ENCODE results near the gene FRMD5.

FRMD5 gene

DNA sequence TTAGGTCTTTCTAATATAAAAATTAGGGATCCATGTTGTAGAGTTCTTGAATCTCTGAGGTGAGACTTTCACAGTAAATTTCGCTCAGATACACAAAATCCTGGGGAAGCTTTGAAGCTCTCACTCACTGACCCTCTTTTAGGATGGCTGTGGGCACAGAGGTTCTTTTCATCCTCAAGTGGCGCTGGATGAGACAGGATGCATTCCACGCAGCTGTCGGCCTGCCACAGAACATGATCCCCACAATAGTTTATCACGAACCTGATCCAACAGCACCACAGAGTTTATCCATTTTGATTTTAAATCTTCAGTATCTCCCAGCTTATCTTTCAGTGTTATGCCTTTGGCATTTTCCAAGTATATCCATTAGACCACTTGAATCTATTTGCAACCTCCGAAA, 276.4 kb downstream of the FRMD5 start:
- no peak for DNase-seq

DNA sequence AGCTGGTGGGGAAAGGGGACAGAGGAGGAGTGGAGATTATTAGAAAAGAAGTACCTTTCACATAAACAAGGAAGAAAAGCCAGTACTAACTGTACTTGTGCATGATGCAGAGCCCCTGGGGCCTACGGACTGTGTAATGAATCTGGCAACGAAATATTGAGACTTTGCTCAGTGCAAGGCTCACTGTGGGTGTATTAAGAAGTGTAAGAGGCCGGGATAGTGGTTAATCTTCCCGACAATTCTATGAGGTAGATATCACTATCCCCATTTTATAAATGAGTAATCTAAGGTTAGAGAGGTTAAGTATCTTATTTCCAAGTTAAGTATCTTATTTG, 278.8 kb downstream of the FRMD5 start:
- no peak for DNase-seq

DNA sequence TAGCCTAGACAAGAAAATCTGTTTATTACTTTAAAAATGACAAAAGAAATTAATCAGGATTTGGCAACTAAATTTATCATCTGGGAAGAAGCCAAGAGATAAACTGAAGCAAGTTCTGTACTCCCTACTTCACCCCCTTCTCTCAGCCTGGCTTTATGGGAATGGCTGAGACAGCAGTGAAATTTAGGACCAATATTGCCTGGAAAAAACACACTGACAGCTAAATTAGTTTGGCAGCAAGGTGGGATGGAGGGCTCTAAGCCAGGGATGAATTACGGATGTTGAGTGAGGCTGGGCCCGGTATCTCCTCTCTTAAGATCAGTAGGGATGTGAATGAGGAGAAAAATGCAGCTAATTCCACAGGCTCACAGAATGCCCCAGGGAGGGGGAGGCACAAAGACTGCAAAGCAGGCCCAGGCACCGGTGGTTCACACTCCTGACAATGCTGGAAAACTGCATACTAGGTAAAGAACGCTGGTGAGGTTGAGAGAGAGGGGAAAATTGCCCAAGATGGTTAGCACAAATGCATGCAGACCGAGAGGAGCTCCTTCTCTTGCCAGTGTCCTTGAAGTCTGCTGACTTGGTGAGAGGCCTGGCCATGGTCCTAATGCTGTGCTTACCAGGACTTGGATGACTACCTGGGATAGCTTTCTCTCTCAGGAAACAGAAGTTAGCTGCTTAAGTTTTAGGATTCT, 279.3 kb downstream of the FRMD5 start:
- no peak for DNase-seq

DNA sequence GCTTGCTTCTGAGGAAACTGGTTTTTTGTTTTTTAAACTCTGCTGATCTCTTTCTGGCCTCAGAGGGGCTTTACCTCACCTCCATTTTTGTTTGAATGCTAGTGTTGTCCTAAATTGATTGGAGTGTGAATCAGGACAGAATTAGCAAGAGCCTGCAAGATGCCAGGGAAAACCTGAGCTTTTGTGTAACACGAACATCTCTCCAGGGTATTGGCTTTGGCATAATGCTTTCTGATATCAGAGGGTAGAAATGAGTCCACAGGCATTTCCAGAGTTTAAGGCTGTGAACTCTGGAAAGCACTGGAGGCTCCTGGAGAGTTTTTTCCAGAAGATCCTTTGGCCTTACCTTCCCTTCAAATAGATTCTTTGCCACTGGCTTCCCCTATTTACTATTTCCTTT, 281.1 kb downstream of the FRMD5 start:
- no peak for DNase-seq

DNA sequence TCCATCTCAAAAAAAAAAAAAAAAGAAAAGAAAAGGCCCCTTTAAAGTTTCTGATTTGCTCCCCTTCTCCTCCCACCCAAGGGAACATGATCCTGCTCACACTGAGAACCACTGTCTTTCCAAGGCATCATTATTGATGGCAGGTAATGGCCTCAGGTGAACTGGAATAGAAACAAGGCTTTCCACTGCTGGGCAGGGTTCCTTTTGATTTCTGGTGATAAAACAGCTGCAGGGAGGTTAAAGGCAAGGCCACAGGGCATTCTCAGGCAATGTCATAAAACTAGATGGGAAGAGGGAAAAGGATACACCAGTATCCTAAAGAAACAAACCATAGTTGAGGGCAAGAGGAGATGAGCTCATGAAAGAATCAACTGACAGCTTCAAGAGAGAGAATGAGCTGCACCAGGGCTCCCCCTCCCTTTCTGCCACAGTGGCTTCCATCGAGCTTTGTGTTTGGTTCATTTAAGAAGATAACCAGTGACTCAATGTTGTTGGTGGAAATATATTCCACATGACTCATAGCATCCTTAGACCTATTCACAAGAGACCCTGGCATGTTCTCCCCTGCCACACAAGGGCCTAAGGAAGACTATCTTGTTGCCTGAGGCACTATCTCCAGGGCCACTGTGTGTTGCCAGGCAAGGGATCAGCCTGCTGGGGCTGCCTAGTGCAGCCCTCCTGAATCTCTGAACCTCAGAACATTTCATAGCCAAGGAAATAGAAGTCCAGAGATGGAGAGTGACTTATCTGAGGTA, 281.9 kb downstream of the FRMD5 start:
- peak; percentile 97 for DNase-seq

DNA sequence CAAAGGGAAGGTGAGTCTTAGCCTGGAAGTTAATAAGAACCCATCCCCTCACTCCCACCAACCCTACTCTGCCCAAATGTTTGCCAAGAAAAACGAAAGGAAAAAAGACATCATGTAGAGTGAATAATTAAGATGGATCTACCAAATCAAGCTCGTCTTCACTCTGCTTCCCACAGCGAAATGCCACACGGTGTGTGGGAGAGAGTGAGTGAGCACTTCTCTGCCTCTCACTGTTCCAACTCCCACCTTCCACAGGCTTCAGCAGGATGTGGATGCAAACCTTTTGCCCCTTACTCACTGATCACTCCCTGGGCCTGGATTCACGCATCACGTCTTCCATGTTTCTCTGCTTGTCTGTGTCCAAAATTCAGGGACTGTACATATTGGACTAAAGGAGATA, 282.9 kb downstream of the FRMD5 start:
- DNase-seq, result no peak

DNA sequence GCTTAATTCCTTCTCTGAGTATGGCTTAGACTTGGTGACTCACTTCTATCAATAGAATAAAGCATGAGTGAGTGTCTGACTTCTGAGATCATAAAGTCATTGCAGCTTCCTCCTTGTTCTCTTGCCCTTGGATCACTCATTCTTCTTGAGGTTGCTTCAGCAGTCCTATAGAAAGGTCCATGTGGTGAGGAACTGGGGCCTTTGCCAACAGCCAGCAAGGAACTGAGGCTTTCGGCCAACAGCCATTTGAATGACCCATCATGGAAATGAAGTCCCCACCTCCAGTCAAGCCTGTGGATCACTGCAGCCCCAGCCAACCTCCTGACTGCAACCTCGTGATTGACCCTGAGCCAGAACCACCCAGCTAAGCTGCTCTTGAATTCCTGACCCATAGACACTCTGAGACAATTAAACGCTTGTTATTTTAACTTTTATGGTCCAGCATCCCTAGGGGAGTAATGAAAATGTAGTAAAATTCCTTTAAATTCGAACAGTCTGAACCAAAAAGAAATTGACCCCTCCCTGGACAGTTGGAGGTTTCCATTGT, 283.8 kb downstream of the FRMD5 start:
- peak; percentile 93 for DNase-seq

DNA sequence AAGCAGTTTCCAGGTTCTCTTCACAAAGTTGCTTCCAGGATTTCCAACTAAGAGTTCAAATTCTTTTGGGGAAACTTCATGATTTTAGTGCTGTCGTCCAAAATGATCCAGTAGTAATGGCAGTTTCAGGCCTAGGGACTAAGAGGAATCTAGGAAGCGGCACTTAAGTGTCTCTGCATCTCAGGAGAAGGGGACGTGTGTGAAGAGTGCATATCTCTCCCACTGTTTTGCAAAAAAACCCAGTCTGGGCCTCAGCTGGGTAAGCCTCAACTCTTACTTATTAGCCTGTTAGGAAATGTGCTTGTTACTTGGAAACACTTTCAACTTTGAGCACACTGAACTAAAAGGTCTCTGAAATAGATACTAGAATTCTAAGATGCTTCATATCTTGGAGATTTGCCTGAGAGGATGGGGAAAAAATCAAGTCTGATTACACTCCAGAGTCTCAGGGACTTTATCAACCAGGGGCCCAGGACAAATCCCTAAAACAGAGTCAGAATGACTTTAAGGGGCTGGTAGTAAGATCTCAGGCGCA, 286.5 kb downstream of the FRMD5 start:
- DNase-seq, result no peak

DNA sequence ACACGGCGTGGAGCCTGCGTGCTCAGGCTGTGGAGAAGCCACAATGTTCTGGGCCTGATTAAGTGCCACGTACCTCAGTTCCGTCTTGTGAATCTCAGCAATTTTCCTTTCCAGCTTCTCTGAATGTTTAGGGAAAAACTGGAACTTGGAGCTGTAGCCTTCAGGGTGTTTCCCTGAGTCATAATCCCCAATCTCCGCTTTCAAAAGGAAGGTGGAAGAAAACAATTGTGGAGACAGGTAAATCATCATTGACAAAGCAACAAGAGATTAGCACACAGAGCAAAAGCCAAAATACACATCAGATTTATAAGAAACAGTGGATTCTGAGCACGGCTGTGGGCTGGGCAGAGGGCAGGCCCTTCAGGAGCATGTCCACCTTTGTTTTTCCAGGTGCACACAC, 289.3 kb downstream of the FRMD5 start:
- DNase-seq, result no peak

DNA sequence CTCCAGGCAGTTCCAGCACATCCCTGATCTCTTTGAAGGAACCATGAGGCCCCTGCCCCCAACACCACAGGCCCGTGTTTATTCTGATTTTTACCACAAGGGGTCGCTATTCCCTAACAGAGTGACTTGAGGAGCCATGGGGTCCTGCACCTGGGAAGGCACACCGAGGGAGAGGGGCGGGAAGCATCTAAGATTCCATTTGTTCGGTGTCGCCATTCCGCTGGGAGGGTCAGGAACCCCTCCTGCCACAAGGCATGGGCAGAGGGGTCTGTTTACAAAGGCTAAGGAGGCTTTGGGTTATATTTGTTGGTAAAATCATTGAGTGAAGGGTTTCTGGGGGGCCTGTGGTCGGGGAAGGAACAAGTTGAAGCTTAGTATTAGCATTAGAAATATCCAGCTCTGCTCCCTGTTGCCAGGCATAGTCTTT, 291.2 kb downstream of the FRMD5 start:
- peak; percentile 67 for DNase-seq

DNA sequence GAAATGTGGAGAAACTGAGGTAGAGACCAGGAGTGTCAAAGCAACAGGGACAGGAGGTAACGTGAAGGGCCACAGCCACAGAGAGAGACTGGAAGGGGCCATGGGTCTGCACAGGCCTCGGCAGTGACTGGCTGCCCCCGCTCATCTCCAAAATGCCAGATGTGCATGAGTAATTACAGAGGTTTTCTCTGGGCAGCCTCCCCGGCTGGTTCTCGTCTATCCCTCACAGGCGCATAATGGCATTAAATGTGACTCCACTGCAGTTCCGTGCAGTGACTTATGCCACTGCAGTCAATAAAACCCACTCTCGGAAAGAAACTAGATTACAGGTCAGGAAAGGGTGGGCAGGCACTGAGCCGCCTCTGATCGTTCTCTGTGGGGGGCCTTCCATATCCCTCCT, 293.6 kb downstream of the FRMD5 start:
- no peak for DNase-seq

DNA sequence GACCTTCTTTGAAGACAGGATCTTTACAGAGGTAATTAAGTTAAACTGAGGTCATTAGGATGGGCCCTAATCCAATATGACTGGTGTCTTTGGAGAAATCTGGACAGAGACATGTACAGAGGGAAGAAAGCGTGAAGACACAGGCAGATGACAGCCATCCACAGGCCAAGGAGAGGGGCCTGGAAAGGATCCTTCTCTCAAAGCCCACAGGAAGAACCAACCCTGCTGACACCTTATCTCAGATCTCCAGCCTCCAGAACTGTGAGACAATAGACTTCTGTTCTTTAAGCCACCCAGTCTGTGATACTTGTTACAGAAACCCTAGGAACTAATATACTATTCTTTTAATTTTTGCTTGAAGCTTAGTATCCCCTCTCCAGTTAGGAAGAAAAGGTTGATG, 294.1 kb downstream of the FRMD5 start:
- DNase-seq, result no peak

DNA sequence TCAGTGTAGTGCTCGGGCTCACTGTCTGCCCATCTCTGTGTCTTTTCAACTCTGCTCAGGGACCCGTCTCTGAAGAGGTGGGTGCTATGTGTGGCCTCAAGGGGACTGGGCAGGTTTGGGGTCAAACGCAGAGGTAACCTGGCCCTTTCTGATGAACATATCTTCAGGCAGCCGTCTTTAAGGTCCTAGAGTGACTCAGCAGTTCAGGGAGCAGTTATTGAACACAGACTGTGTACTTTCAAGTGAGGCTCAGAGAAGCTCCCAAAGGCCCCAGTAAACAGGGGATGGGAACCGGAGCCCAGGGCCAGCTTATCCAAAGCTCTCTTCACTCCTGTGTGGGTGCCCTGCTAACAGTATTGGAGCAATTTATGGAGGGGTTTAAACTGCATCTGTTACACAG, 295.1 kb downstream of the FRMD5 start:
- no peak for DNase-seq

DNA sequence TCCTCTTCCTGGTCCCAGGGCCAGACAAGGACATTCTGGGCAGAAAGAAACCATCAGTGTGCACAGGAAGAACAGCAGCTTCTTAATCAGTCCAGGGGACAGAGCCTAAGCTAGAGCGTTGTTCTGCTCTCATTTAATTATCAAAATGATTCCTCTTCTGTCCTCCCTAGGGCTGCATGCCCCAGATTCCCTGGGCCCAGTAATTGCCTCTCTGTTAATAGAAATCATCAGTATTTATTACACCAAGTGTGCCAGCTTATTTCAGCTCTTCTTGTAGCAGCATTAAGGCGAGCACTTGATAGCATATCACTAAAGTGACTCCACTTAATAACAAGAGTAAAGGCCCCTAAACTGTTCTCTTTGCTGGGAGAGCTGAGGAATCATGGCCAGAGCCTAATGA, 296.2 kb downstream of the FRMD5 start:
- DNase-seq, result no peak

DNA sequence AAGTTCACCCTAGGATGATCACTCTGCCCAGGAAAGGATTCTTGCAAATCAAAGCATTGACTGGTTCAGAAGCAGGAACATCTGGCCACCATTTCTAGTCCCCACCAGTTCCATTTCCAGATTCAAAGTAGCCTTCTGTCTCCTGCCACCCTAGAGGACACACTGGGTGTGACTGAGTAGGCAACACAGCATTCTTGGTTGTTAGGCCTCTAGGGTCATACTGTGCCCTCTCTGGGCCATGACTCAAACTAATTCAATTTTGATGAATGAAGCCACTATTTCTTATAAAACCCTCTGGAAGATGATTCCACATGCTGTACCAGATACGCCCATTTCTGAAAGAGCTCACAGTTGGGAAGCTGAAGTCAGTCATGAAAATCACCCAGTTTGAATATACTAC, 298.5 kb downstream of the FRMD5 start:
- no peak for DNase-seq

DNA sequence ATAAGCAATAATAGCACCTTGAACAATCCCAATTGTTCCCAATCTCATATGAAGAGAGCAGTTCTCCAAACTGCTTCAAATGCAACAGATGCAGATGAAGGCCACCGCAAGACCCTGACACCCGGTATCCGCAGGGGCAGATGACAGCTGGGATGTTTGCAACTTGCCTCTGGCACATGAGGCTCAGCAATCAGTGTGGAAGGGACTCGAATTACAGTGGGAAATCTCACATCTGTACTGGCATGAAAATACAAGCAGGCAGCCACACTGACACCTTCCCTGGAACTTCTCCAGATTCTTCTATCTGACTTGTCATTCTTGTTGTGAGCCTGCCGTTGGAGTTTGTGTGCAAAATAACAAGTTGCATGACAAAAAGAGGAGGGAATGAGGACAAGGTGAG, 299.5 kb downstream of the FRMD5 start:
- DNase-seq, result no peak

DNA sequence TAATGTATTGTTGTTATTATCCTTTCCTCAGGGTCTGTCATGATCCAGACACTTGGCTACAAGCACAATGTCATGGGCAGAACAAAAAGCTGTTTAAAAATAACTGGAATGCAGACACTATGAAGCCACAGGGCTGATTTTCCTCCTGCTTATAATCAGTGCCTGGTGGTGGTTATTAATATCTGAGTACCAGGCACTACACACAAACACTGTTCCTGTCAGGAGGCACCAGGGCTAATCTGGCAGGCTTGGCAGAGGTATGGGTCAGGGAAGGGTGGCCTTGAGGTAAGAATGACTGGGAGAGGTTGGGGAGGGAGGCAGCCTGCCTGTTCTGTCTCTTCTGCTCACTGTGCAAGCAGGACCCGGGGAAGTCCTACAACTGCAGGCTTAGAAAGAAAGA, 301.1 kb downstream of the FRMD5 start:
- DNase-seq, result no peak

DNA sequence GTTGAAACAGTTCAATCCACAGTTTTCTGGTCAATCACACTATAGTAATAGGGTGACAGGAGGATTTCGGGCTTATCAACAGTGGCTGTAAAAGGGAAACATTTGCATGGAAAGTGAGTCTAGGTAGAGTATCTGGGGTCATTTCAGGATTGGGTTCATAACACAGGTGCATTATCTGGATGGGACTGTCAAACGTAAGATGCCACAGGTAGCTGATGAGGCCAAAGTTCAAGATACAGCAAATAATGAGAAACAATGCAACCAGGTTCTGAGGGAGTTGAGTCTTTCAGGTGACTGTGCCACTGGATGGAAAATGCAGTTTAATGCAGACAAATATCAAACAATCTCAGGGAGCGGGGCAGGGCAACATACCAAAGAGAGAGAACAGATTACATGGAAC, 306.0 kb downstream of the FRMD5 start:
- no peak for DNase-seq

DNA sequence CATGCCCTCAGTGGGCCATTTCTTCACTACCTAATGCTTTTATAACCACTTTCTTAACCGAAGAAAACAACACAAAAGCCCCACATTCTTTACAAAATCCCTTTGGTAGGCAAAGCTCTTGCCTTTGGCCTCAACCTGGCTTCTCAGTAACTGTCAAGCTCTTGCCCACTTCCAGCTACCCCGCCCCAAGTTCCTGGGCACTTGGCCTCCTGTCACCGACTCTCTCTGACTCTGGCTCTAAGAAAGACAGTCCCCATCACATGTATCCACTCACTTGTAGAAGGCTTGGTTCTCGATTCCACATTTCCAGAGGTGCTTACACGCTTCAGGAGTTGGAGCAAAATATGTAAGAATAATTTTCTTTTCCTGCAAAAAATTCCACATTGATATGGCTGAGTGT, 307.2 kb downstream of the FRMD5 start:
- no peak for DNase-seq

DNA sequence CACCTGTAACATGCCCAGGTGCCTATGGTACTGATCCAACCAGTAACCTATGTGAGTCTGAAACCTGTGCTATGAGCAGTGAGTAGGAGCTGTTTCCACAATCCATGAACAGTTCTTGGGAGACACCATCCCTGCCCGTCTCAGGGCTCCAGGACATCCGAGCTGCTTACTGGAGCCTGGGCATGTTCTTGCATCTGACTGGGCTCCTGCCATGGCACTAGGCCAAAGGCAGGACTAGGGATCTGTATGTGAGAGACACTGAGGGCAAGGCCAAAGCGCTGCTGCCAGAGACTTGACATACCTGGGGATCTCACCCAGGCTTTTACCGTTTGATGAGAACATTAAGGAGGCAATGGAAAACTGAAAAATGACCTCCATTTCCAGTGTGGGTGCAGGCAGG, 308.5 kb downstream of the FRMD5 start:
- DNase-seq, result no peak

DNA sequence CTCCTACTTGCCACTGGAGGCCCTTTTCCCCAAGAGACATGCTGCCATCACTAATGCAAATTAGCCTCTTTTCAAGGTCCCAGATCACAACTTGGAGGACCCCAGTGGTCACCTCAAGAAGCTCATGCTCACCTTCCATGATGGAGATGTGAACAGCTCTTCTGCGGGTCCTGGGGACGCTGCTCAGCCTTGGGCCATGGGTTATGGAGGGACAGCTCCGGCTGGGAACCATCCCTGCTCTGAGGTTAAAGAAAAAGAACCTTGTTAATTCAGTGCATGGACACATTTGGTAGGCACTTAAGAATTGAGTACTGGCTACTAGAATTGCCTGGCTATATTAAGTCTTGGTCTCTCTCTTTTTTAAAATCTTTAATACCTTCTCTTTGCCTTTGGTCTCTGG, 311.5 kb downstream of the FRMD5 start:
- DNase-seq, result no peak

DNA sequence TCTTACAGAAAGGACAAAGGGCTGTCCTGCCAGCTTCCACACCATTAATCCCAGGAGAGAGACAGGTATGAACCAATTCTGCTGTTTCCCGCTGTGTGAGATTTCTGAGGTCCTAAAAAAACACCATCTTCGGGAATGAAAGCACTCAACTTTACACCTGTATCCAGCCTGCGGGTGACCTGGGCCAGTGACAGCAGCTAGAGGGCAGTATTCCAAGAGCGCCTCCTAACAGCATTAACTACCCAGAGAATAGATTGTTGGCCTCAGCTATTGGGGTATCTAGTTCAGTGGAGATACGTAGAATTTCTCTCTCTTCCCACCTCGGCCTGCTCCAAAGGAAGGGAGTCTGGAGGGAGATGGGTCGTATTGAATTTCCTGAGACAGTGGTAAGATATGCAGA, 313.1 kb downstream of the FRMD5 start:
- no peak for DNase-seq

DNA sequence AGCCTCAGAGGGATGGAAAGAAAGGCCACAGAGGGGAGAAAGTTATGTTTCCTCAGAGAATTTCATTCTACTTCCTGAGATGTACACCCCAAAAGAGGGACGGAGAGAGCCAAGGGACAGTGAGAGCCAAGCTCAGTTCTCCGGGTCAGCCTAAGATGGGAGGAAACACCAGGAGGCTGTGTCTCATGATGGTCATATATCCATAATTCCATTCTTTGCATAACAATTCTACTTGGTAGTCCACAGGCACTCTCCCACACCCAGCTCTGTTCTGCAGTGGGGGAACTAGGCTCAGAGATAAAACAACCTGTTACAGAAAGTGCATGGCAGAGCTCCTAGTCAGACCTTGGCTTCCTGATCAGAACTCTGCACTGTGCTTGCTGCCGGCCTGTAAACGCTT, 313.8 kb downstream of the FRMD5 start:
- no peak for DNase-seq

DNA sequence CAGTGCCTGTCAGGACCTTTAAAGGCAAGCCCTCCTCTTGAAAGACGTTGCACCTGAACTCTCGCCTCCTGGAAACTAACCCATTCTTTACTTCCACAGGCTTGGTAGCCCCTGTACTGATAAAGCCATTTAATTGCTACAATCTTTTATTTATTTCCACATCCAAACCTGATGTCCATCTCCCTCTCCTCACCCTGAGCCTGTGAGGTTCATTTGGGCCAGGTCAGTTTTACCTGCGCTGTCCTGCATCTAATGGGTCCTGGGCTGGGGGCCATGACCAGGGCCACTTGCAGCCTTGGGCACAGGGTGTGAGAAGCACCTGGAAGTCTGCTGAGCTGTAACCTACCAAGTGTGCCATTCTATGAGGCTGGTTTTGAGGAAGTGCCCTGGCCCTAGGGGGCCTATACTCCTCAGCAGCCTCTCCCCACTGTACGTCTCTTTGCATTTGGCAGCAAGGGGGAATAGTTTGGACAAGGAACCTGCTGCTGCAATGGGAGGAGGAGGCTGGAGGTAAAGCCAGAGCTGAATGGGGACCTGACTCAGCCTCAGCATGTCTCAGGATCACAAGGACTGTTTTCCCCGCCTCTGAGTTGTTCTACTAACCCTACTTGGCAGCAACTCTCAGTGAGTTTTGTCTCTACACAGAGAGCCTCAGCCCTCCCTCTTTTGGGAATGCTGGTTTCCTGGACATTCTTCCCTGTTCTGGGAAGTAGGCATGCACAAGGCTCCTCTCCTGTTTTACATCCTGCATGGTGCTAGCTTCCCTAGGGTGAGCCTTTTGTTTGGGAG, 314.5 kb downstream of the FRMD5 start:
- DNase-seq, result no peak

Measured in fibroblast of skin of right quadriceps (primary cell).